ENCODE data around the gene MAP3K7. TPM values are rescaled to one million over a fixed set of nuclear protein-coding genes. Genes with fewer than 3 reads are reported as not detected.

The MAP3K7 gene
- total and polyA plus RNA-seq, 2 of the 13 experiments (the other 11 are each of a cell fraction or from before 2014, with no cell fraction given), result 24.1 to 24.4 TPM

- 96% methylated on average over 4 of the region's 4 CpGs for WGBS (ENCODE audit: low lambda C conversion rate)
- H3K4me3 ChIP-seq (replicated peaks in 1 of 3; ENCODE audit: insufficient read depth in 1 of 3, low read depth in 2 of 3, low read length in 3 of 3), result no peak overlapping the region
- no peak overlapping the region for H2AFZ ChIP-seq (ENCODE audit: low read length)
- no peak overlapping the region for H3K27ac ChIP-seq (ENCODE audit: extremely low read length, insufficient read depth, low read length)
- no peaks in the 10 kb centered on the region for H3K9me3 ChIP-seq (ENCODE audit: low read length)
- peaks cover 15 to 34% of the 10 kb centered on the region in 2 experiments for H3K36me3 ChIP-seq (replicated peaks in 1 of 2; ENCODE audit: control insufficient read depth in 1 of 2, insufficient read depth in 2 of 2, low read length in 2 of 2)
- no peak overlapping the region for H3K9ac ChIP-seq (ENCODE audit: insufficient read depth, low read depth, low read length)
- BruUV-seq (replicated peaks), result no TSS peak
- in situ Hi-C loops (cut with HindIII; ENCODE audit: extremely low pct_ligation_motif_present, low pct_unique_long_range_greater_than_20kb) (no loop called here), intact Hi-C loops (cut with micrococcal nuclease; ENCODE audit: unreplicated experiment) (no loop called here)
- no peak overlapping the region for H3K4me2 ChIP-seq (ENCODE audit: low read depth, low read length)
- ATAC-seq (no peak), FAIRE-seq (no peak), DNase-seq (ENCODE audit: low spot score) (no peak)
- CTCF ChIA-PET (ENCODE audit: low intra/inter-chr PET ratio, low total read pairs), result no interaction called here
- H3K27me3 ChIP-seq (ENCODE audit: control insufficient read depth in 1 of 2, insufficient read depth in 2 of 2, low read length in 2 of 2), result no peaks in the 10 kb centered on the region
- POLR2A ChIA-PET, result no interaction called here
- no peaks in the 10 kb centered on the region for H3K79me2 ChIP-seq (ENCODE audit: insufficient read depth, low read length)
- no peak for TF ChIP-seq PTBP1 (IDR thresholded peaks at IDR 0.05; ENCODE audit: low read depth, low read length, poor library complexity, severe bottlenecking)
- TF ChIP-seq ZNF460 (CRISPR knock-in tag; IDR thresholded peaks at IDR 0.05; ENCODE audit: borderline replicate concordance), result no peak
- no peak for TF ChIP-seq ZSCAN29 (CRISPR knock-in tag; conservative IDR thresholded peaks at IDR 0.05)
- no peak for TF ChIP-seq ZNF362 (CRISPR knock-in tag; IDR thresholded peaks at IDR 0.05; ENCODE audit: borderline replicate concordance)
- no peak for TF ChIP-seq DMAP1 (CRISPR knock-in tag; IDR thresholded peaks at IDR 0.05)
- TF ChIP-seq HIC2 (CRISPR knock-in tag; IDR thresholded peaks at IDR 0.05; ENCODE audit: low read depth), result no peak
- no peaks in the 10 kb centered on the region for H3K4me1 ChIP-seq (ENCODE audit: insufficient read depth, low read length)
- H4K20me1 ChIP-seq (ENCODE audit: insufficient read depth, low read length), result no peaks in the 10 kb centered on the region
These were observed 42.1 kb downstream of the MAP3K7 start for GRCh38 chr6:90544741-90545140.

- Histone ChIP-seq H3K9me3 (ENCODE audit: low read length) (no peaks in the 10 kb centered on the region), H3K27me3 (ENCODE audit: control insufficient read depth in 1 of 2, insufficient read depth in 2 of 2, low read length in 2 of 2) (no peaks in the 10 kb centered on the region), H3K4me1 (ENCODE audit: insufficient read depth, low read length) (no peaks in the 10 kb centered on the region), H3K4me2 (ENCODE audit: low read depth, low read length) (no peak overlapping the region), H3K9ac (ENCODE audit: insufficient read depth, low read depth, low read length) (no peak overlapping the region), H3K36me3 (replicated peaks in 1 of 2; ENCODE audit: control insufficient read depth in 1 of 2, insufficient read depth in 2 of 2, low read length in 2 of 2) (peaks cover 13 to 29% of the 10 kb centered on the region in 2 experiments), H2AFZ (ENCODE audit: low read length) (no peak overlapping the region), H4K20me1 (ENCODE audit: insufficient read depth, low read length) (no peaks in the 10 kb centered on the region), H3K79me2 (ENCODE audit: insufficient read depth, low read length) (no peaks in the 10 kb centered on the region), H3K27ac (ENCODE audit: extremely low read length, insufficient read depth, low read length) (no peak overlapping the region), H3K4me3 (replicated peaks in 1 of 3; ENCODE audit: insufficient read depth in 1 of 3, low read depth in 2 of 3, low read length in 3 of 3) (no peak overlapping the region)
- intact Hi-C loops (cut with micrococcal nuclease; ENCODE audit: unreplicated experiment), result no loop called here
- TF ChIP-seq ZNF737 (CRISPR knock-in tag; IDR thresholded peaks at IDR 0.05; ENCODE audit: borderline replicate concordance) (no peak), NBN (conservative IDR thresholded peaks at IDR 0.05) (no peak), ZFP37 (CRISPR knock-in tag; IDR thresholded peaks at IDR 0.05; ENCODE audit: borderline replicate concordance) (no peak)
- no peak for DNase-seq (ENCODE audit: low spot score)
- no peak for ATAC-seq
- BruUV-seq (replicated peaks), result no TSS peak
- FAIRE-seq, result no peak
- ChIA-PET CTCF (ENCODE audit: low intra/inter-chr PET ratio, low total read pairs) (no interaction called here), POLR2A (no interaction called here)
- in situ Hi-C loops (cut with HindIII; ENCODE audit: extremely low pct_ligation_motif_present, low pct_unique_long_range_greater_than_20kb), result no loop called here
These were observed 42.8 kb downstream of the MAP3K7 start for GRCh38 chr6:90544081-90544480.
